IMR-90 (cell line): ENCODE measurements around the gene GGCT.

Experiments used
- CEBPB ChIP-seq: IDR thresholded peaks from 2 replicates; pipeline ENCODE4 v1.6.1; 2012; ENCODE audit warnings: low read depth, low read length, improper control_type of control experiment
- MXI1 ChIP-seq: IDR thresholded peaks from 2 replicates; pipeline ENCODE4 v1.6.1; 2012; ENCODE audit warnings: low read depth, mild to moderate bottlenecking, low read length, moderate library complexity, borderline replicate concordance
- POLR2A ChIP-seq: IDR thresholded peaks from 2 replicates; pipeline ENCODE4 v1.6.1; 2012; ENCODE audit warnings: mild to moderate bottlenecking, low read depth, low read length
- RAD21 ChIP-seq: IDR thresholded peaks from 2 replicates; pipeline ENCODE4 v1.6.1; 2012; ENCODE audit warnings: low read length, improper control_type of control experiment
- SMC3 ChIP-seq: fragments of 150-350 bp; IDR thresholded peaks from 2 replicates; pipeline ENCODE4 v1.6.1; 2016; ENCODE audit warnings: low read depth, mild to moderate bottlenecking, antibody characterized with exemption, low read length, moderate library complexity
- TF ChIP-seq, protein P1 (sequence below): conservative IDR thresholded peaks from 2 replicates; pipeline ENCODE4 v1.5.1; 2012; ENCODE audit warnings: mild to moderate bottlenecking, low read depth, low read length, improper control_type of control experiment
- TF ChIP-seq, protein P2 (sequence below): fragments of 150-350 bp; IDR thresholded peaks from 2 replicates; pipeline ENCODE4 v1.6.1; 2017; ENCODE audit warnings: mild to moderate bottlenecking, antibody characterized with exemption, low read length, low read depth
- TF ChIP-seq, protein P3 (sequence below): fragments of 150-350 bp; IDR thresholded peaks from 2 replicates; pipeline ENCODE4 v1.6.1; 2016; ENCODE audit warnings: low read depth, mild to moderate bottlenecking, low read length, moderate library complexity, borderline replicate concordance

DNA sequence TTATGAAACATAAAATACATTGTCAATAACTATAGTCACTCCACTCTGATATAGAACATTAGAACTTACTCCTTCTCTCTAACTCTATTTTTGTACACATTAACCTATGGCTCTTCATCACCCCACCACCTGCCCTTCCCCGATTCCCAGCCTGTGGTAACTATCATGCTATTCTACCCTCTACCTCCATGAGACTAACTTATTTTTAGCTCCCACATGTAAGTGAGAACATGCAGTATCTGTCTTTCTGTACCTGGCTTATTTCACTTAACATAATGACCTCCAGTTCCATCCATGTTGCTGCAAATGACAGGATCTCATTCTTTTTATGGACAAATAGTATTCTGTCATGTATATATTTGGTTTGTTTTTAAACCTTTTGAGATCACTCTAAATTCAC is 17.3 kb downstream of the GGCT start:
- TF ChIP-seq, protein P1, sequence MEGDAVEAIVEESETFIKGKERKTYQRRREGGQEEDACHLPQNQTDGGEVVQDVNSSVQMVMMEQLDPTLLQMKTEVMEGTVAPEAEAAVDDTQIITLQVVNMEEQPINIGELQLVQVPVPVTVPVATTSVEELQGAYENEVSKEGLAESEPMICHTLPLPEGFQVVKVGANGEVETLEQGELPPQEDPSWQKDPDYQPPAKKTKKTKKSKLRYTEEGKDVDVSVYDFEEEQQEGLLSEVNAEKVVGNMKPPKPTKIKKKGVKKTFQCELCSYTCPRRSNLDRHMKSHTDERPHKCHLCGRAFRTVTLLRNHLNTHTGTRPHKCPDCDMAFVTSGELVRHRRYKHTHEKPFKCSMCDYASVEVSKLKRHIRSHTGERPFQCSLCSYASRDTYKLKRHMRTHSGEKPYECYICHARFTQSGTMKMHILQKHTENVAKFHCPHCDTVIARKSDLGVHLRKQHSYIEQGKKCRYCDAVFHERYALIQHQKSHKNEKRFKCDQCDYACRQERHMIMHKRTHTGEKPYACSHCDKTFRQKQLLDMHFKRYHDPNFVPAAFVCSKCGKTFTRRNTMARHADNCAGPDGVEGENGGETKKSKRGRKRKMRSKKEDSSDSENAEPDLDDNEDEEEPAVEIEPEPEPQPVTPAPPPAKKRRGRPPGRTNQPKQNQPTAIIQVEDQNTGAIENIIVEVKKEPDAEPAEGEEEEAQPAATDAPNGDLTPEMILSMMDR: no peak
- no peak for TF ChIP-seq CEBPB
- TF ChIP-seq SMC3: no peak
- TF ChIP-seq POLR2A: no peak
- TF ChIP-seq, protein P2, sequence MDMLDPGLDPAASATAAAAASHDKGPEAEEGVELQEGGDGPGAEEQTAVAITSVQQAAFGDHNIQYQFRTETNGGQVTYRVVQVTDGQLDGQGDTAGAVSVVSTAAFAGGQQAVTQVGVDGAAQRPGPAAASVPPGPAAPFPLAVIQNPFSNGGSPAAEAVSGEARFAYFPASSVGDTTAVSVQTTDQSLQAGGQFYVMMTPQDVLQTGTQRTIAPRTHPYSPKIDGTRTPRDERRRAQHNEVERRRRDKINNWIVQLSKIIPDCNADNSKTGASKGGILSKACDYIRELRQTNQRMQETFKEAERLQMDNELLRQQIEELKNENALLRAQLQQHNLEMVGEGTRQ: no peak
- TF ChIP-seq, protein P3, sequence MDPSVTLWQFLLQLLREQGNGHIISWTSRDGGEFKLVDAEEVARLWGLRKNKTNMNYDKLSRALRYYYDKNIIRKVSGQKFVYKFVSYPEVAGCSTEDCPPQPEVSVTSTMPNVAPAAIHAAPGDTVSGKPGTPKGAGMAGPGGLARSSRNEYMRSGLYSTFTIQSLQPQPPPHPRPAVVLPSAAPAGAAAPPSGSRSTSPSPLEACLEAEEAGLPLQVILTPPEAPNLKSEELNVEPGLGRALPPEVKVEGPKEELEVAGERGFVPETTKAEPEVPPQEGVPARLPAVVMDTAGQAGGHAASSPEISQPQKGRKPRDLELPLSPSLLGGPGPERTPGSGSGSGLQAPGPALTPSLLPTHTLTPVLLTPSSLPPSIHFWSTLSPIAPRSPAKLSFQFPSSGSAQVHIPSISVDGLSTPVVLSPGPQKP: no peak
- TF ChIP-seq RAD21: no peak
- TF ChIP-seq MXI1: no peak
